GM12872 (cell line): ENCODE measurements around the gene COL4A1.

Experiments used
- TF ChIP-seq, protein P1 (sequence below): IDR thresholded peaks from 3 replicates; pipeline ENCODE4 v1.5.1; 2011; ENCODE audit warnings: low read depth, mild to moderate bottlenecking, low read length, moderate library complexity; ENCODE audit not compliant: insufficient read depth

COL4A1 gene

DNA sequence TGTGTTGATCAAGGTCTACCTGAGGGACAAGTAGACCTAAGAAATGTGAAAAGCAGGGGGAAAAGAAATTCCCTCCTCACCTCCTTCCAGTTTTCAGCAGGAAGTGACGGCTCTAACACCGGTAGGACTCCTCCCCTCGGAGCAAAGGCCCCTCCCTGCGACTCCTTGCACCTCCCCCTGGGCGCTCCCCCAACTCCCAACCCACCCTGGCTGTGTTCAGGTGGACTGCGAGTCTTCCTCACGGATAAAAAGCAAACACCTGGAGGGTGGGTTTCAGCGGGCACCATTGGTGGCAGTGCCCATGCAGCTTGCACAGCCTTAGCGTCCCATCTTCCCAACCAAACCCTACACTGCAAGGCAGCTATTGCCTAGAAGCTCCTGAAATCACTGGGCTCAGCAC, 124.5 kb downstream of the COL4A1 start:
- TF ChIP-seq, protein P1, sequence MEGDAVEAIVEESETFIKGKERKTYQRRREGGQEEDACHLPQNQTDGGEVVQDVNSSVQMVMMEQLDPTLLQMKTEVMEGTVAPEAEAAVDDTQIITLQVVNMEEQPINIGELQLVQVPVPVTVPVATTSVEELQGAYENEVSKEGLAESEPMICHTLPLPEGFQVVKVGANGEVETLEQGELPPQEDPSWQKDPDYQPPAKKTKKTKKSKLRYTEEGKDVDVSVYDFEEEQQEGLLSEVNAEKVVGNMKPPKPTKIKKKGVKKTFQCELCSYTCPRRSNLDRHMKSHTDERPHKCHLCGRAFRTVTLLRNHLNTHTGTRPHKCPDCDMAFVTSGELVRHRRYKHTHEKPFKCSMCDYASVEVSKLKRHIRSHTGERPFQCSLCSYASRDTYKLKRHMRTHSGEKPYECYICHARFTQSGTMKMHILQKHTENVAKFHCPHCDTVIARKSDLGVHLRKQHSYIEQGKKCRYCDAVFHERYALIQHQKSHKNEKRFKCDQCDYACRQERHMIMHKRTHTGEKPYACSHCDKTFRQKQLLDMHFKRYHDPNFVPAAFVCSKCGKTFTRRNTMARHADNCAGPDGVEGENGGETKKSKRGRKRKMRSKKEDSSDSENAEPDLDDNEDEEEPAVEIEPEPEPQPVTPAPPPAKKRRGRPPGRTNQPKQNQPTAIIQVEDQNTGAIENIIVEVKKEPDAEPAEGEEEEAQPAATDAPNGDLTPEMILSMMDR: no peak

DNA sequence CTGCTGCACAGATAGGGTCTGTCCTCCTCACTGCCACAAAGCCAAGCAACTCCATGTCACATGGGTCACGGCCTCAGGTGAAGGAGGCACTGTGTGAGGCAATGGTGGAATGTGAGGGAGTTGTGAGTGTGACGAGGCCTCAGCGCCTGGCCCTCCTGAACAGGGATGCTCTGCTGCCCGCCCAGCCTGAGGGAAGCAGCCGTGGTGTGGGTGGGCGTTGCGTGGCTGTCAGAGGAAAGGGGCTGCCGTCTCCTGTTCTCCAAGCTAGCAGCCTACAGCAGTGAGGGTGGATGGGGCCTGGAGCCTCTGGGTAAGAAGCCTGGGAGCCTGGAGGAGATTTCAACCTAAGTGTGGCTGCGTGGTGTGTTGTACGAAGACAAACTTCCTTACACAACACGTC, 125.0 kb downstream of the COL4A1 start:
- TF ChIP-seq, protein P1: no peak

DNA sequence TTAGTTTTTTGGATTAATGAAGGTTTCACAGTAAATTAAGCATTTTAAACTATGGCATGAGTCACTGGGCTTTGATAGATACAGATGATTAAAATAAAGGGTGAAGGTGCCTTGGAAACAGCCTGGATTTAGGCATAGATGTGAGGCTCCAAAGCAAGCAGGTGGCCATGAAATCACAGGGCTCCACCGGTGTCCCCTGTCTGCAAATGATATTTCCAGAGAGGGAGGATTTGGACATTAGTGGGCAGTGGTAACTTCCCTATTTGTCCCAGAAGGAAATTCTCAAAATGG, 127.2 kb downstream of the COL4A1 start:
- TF ChIP-seq, protein P1: no peak

DNA sequence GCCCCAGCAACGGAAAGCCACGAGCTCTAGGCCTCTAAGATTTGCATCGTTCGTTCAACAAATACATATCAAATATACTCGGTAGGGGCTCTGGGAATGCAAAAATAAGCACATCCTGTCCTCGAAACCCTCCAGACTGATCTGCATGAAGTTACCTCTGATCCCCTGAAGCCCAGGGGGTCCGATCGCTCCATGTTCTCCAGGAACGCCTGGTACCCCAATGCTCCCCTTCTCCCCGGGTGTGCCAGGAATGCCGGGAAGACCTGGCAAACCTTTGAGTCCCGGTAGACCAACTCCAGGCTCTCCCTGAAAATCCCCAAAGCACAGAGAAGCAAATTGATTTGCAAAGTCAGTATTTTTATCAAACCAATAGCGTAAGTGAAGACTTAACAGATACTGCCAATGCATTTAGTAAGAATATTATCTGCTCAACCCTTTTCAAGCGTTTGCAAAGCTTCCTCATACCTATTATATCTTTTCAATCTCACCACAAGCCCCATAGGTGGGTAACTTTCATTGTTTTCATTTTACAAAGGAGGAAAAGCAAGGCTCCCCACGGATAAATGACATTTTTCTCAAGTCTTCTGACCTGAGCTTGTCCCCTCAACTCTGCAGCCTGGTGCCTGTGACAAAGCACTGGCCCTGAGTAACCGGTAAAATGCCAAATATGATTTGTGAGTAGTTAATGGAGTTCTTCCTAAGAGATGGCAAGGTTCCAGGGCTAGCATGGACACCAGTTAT, 127.7 kb downstream of the COL4A1 start:
- TF ChIP-seq, protein P1: no peak

DNA sequence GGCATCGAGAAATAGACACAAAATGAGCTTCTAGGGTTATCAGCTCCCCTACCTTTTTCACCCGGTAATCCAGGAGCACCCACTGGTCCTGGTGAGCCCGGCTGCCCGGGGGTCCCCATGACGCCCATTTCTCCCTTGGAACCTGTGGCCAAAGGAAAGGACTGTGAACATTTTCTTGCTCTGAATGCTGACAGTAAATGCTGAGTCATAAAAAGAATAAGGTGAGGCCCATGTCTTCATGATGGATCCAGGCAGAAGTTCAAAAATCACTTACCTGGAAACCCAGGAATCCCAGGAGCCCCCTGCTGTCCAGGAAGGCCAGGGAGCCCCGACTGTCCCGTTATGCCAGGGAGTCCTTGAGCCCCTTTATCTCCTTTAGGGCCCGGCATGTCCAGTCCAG, 129.2 kb downstream of the COL4A1 start:
- TF ChIP-seq, protein P1: no peak

DNA sequence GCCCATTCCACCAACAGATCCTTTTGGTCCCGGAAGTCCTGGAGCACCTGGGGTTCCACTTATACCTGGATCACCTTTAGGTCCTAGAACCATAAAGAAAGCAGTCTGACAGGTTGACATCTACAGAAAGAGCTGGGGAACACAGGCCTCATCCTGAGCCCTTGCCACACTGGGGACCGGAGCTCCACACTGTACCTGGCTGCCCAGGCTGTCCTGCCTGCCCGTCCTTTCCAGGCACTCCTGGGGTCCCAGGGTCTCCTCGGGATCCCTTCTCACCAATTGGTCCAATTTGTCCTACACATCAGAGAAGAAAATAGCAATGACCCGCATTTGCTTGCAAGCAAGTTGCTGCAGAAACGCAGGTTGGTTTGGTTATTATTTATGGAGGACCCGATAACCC, 130.5 kb downstream of the COL4A1 start:
- TF ChIP-seq, protein P1: no peak

DNA sequence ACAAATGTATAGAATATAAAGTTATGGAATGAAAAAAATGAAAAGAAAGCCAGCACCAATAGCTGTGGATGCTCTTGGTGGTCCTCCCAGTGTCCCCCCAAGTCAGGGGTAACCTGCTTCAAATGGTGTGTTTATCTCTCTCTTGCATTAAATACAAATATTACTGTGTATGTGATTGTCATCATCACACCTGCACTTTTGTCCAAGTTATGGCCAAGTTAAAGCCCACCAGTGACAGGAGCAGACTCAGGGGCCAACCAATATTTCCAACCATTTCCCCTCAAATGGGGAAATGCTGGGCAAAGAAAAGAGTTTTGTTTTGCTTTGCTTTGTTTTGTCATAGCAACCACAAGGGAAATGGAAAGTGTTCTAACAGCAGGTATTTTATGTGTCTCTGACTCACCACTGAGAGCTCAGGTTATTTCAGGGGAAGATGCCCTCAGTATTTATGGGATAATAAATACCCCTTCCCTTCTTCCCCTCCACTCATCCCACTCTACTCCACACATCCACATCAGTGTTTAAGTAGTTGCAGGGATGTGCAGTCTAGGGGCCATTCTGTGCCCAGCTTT, 133.6 kb downstream of the COL4A1 start:
- TF ChIP-seq, protein P1: no peak

DNA sequence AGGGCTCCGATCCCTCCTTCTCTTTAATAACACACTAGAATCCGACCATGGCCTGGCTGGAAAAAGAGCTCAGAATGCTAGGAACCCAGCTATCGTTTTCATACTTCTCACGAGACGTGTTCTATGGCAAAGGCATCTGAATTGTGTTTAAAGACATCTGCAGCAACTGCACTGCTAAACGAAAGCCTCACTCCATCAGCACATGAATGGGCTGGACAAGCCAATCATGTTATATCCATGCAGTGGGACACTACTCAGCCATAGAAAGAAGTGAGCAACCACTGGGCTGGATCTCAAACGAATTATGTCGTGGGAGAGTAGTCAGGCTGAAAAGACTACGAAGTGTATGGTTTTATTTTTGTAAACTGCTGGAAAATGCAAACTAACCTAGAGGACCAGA, 136.1 kb downstream of the COL4A1 start:
- TF ChIP-seq, protein P1: no peak
